ENCODE data around the gene SMIM36.
A peak's percentile ranks its signal among the peaks of the same experiment; 100 is the strongest.
"Not testable (repeated sequence)": the region's sequence is repeated elsewhere in the genome, so short reads cannot be mapped to it uniquely, and the experiment has no call there.

Gene SMIM36

DNA sequence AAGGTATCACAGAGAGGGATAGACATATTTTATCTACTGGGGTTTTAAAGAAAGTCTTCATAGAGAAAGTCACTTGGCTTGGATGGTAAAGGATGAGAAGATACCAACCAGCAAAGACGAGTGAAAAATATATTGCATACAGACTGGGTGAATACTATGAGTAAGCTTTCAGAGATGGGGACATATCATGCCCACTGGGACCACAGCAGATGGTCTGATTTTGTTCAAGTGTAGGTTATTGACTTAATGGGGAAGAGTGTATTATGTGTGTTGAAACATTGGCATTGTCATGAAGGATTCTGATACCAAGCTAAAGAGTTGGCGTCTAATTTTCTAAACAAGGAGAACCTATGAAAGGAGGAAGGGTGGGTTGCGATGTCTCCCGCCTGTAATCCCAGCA is 75.8 kb downstream of the SMIM36 start:
- no peak for DNase-seq (ENCODE audit: low read depth)
- no peak overlapping the region for H3K4me3 ChIP-seq (ENCODE audit: low read depth, low read length)
- TF ChIP-seq CTCF (IDR thresholded peaks at IDR 0.05; ENCODE audit: insufficient read depth, low read depth, low read length, missing control alignments) = no peak

- peak; percentile 48 for DNase-seq (ENCODE audit: low read depth)
- H3K4me3 ChIP-seq (ENCODE audit: low read depth, low read length) = no peak overlapping the region
Observed at GRCh38 chr17:55434721-55435120, 76.5 kb downstream of the SMIM36 start.

GRCh38 chr17:55433629-55434422 is 77.4 kb downstream of the SMIM36 start:
- DNase-seq (ENCODE audit: low read depth) = no peak
- no peak for TF ChIP-seq CTCF (IDR thresholded peaks at IDR 0.05; ENCODE audit: insufficient read depth, low read depth, low read length, missing control alignments)
- H3K4me3 ChIP-seq (ENCODE audit: low read depth, low read length) = no peak overlapping the region

More at GRCh38 chr17:55434721-55435120, 76.5 kb downstream of the SMIM36 start:
- no peak for TF ChIP-seq CTCF (IDR thresholded peaks at IDR 0.05; ENCODE audit: insufficient read depth, low read depth, low read length, missing control alignments)

- no peak overlapping the region for H3K4me3 ChIP-seq (ENCODE audit: low read depth, low read length)
- TF ChIP-seq CTCF (IDR thresholded peaks at IDR 0.05; ENCODE audit: insufficient read depth, low read depth, low read length, missing control alignments) = no peak
- peak; percentile 56 for DNase-seq (ENCODE audit: low read depth)
Observed at GRCh38 chr17:55433029-55433628, 78.1 kb downstream of the SMIM36 start.

DNA sequence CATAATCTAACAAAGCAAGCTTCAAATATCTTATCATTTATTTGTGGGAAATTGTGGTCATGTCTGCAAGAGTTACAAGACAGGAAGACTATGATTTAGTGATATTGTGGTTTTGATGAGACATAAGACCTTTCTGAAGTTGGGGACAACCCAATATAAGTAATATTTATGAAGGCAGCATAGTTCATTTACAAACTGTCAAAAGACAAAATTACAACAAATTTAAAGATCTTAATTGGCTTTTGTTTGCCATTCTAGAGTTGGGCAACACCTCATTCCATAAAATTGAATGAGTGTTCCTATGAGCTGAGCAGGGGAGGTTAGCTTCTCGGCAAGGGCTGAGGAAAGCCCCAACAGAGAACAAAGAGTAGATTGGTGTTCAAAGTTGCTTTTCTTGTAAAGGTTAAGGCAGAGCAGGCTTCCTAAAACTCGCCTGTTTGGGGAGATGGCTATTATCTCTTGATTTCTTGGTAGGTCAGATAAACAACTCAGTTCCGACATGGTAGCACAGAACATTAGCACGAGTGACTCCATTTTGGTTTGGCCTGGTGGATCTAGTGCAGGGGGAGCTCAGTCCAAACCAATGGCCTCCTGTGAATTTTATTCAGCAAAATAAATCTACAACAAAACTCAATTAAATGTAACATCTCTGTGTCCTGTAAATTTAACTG is 78.8 kb downstream of the SMIM36 start:
- no peak overlapping the region for H3K4me3 ChIP-seq (ENCODE audit: low read depth, low read length)
- no peak for DNase-seq (ENCODE audit: low read depth)
- TF ChIP-seq CTCF (IDR thresholded peaks at IDR 0.05; ENCODE audit: insufficient read depth, low read depth, low read length, missing control alignments) = no peak

DNA sequence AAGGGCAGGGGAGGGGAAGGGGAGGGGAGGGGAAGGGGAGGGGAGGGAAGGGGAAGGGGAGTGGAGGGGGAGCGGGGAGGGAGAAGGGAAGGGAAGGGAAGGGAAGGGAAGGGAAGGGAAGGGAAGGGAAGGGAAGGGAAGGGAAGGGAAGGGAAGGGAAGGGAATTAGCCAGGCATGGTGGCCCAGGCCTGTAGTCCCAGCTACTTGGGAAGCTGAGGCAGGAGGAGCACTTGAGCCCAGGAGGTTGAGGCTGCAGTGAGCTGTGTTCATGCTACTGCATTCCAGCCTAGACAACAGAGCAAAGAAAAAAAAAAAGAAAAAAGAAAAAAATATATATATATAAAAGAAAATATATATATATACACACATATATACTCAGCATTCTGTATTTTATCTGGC is 79.3 kb downstream of the SMIM36 start:
- not testable (repeated sequence) for H3K4me3 ChIP-seq (ENCODE audit: low read depth, low read length); DNase-seq (ENCODE audit: low read depth)

GRCh38 chr17:55430541-55431288 is 80.5 kb downstream of the SMIM36 start:
- no peak for DNase-seq (ENCODE audit: low read depth)
- no peak for TF ChIP-seq CTCF (IDR thresholded peaks at IDR 0.05; ENCODE audit: insufficient read depth, low read depth, low read length, missing control alignments)
- no peak overlapping the region for H3K4me3 ChIP-seq (ENCODE audit: low read depth, low read length)

All from GM12865 (cell line).